Measurements from ENCODE around the gene HMCES.
"Not testable (repeated sequence)": the region's sequence is repeated elsewhere in the genome, so short reads cannot be mapped to it uniquely, and the experiment has no call there.

HMCES gene

DNA sequence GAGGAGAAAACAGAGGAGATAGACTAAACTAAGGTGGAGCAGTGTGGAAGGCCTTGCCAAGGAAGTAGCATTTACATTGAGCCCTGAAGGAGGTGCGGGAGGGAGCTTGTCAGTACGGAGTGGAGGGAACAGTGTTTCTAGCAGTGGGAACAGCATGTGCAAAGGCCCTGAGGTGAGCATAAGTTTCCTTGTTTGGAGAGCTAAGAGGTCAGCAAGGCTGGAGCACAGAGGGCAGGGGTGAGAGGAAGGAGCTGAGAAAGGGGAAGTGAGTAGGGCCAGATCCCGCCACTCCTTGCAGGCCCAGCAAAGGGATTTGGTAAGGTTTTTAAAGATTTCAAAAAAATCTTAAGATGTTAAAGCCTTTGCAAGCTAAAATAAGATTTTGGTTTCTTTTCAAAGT, 70.1 kb downstream of the HMCES start:
- DNase-seq (ENCODE audit: low read depth) = no peak

DNA sequence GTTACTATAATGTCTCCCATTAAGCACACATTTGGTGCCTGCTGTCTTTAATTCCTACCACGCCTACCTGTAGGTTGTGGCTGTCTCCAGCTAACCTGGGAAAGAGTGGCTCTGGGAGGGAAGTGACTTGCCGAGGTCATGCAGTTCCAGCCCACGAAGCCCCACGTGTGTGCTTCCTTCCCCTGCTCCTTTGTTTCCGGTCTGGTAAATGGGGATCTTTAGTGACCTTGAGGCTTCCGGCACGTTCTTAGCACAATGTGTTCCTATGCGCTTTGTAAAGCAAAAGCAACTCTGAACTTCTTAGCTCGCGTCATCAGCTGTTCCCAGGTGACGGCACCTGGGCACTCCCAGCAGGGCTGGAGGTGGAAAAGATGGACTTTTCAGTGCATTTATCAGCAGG, 70.5 kb downstream of the HMCES start:
- not testable (repeated sequence) for DNase-seq (ENCODE audit: low read depth)

DNA sequence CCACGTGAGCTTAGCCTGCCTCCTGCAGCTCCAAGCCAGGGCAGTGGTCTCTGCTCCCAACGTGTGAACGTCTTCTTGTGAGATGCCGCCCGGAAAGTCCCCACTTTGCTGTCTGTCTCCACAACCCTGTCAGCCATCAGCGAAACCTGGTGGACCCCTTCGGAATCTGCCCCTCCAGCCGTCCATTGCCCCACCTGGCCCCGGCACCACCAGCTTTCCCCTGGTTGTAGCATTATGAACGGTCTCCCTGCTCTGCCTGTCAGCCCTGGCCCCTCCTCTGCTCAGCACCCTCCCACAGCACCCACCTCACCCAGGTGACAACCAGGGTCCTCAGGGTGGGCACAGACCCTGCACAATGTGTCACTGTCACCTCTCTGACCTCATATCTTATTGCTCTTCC, 71.1 kb downstream of the HMCES start:
- no peak for DNase-seq (ENCODE audit: low read depth)

DNA sequence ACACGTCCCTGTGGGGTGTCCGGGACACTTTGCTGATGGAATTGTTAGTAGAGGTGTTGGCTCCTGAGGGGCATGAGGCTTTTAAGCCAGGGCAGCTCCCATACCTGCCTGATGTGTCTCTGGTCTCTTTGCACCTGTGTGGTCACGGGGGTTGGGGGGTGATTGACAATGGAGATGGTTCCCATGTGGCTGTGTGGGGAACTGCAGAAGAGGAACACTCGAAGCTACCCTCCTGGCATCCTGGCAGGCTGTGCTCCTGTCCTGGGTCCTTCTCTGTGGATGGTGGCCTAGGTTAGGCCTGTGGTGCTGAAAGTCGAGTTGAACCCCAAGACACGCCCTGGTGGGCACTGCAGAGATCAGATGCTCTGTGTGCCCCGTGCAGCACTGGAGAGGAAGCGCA, 73.4 kb downstream of the HMCES start:
- no peak for DNase-seq (ENCODE audit: low read depth)

DNA sequence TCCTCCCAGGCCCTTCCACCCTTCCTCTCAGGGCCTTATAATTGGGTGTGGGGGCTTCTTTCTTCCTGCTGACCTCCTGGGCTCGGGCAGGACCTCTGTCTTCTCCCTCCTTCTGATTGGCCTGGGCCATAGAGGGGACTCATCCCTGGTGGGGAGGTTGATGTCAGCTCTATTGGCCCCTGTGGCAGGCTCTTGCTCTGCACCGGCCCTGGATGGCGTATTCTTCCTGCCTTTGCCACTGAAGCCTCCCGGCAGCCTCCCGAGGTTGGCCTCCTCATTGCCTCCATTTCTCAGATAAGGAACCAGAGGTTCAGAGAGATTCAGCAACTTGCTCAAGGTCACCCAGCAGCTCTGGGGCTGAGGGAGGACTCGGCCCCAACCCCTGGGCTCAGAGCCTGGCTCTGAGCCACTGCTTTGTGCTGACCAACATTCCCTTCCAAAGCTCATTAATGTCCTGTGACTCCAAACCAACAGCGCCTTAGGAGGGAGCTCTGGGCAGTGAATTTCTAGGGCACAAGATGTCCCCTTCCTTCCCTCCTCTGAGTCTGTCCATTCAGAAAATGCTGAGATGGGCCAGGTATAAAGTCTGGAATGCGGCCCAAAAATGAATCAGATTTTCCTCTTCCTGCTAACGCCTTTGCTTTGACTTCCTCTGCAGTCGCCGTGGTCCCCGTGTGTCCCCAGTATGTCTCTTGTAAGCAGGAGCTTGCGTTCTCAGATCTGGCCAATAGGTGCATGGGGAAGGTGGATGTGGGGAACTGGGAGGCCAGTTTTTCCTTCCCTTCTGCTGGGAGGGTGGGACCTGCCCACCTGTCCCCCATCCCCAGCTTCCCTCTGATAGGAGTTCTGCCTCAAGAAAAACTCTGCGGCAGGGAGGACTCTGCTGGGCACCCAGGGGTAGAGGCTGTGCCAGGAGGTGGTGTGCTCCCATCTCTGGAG, 74.2 kb downstream of the HMCES start:
- no peak for DNase-seq (ENCODE audit: low read depth)

DNA sequence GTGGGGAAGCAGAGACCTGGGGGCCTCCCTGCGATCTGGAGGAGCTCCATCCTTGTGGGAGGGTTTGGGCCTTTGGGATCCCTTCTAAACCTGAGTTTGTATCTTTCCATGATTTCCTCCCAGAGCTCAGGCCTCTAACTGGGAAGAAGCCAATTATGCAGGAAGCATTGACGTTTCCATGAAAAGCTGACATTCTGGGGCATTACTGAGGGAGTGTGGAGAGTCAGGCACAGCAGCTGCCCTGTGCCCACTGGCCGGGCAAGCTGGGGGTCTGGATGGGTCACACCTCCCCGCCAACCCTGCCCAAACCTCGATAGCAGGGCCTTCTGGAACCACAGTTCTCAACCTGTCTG, 74.9 kb downstream of the HMCES start:
- DNase-seq (ENCODE audit: low read depth) = no peak
